HEK293 (cell line): ENCODE measurements around the gene TOMM70.

ENCODE experiments used
- CTCF ChIA-PET: fragments of 350-600 bp; formaldehyde crosslinking; extraction: SDS; loops from one replicate; lab custom pipeline; 2021; ENCODE audit warnings: antibody characterized with exemption; lab: Yijun Ruan, JAX
- POLR2A ChIA-PET: fragments of 300-600 bp; formaldehyde crosslinking; extraction: SDS; loops from one replicate; lab custom pipeline; 2020; ENCODE audit warnings: antibody characterized with exemption, inconsistent platforms; lab: Yijun Ruan, JAX
- H3K27ac ChIP-seq: fragments of 200-500 bp; sonication (Bioruptor generic); 2 replicates; pipeline ENCODE4 v1.5.1; 2014; ENCODE audit warnings: low read depth, low read length, control low read depth, inconsistent platforms; ENCODE audit errors: extremely low read depth
- H3K36me3 ChIP-seq, 2 experiments: fragments of 200-500 bp in 1 of 2; sonication (Bioruptor generic) in 1 of 2; 1 replicate in 1 of 2; 2 replicates in 1 of 2; pipeline ENCODE4 v1.5.1; 2014 to 2017; ENCODE audit warnings: inconsistent platforms in 2 of 2, low read length in 2 of 2; ENCODE audit not compliant: control insufficient read depth in 2 of 2, insufficient read depth in 1 of 2
- H3K4me1 ChIP-seq: fragments of 200-500 bp; sonication (Bioruptor generic); 2 replicates; pipeline ENCODE4 v1.5.1; 2014; ENCODE audit warnings: mild to moderate bottlenecking, low read length, inconsistent platforms; ENCODE audit not compliant: control insufficient read depth, insufficient read depth
- H3K4me3 ChIP-seq: 2 replicates; pipeline ENCODE4 v1.5.1; 2011; ENCODE audit warnings: low read depth, mild to moderate bottlenecking, control low read depth, low read length, moderate library complexity
- H3K9me3 ChIP-seq: fragments of 200-500 bp; sonication (Bioruptor generic); 2 replicates; pipeline ENCODE4 v1.5.1; 2014; ENCODE audit warnings: low read depth, low read length, inconsistent platforms; ENCODE audit not compliant: control insufficient read depth, insufficient read depth
- HOXC10 ChIP-seq: sonication (generic); formaldehyde crosslinking; IDR thresholded peaks from 2 replicates; pipeline ENCODE4 v1.8.1; 2023; ENCODE audit warnings: mild to moderate bottlenecking, missing genetic modification reagents
- KLF1 ChIP-seq: fragments of 450-650 bp; formaldehyde crosslinking; IDR thresholded peaks from 2 replicates; pipeline ENCODE4 v1.5.1; 2016; ENCODE audit warnings: missing biosample characterization, missing genetic modification characterization
- RBAK ChIP-seq: fragments of 450-650 bp; formaldehyde crosslinking; IDR thresholded peaks from 2 replicates; pipeline ENCODE4 v1.5.1; 2016; ENCODE audit warnings: missing biosample characterization, missing genetic modification characterization
- ZNF114 ChIP-seq: fragments of 450-650 bp; formaldehyde crosslinking; IDR thresholded peaks from 2 replicates; pipeline ENCODE4 v1.5.0; 2017; ENCODE audit warnings: missing biosample characterization, missing genetic modification characterization
- ZNF157 ChIP-seq: fragments of 450-650 bp; formaldehyde crosslinking; IDR thresholded peaks from 2 replicates; pipeline ENCODE4 v1.5.1; 2016; ENCODE audit warnings: missing biosample characterization, missing genetic modification characterization
- ZNF175 ChIP-seq: fragments of 450-650 bp; formaldehyde crosslinking; IDR thresholded peaks from 2 replicates; pipeline ENCODE4 v1.5.1; 2016; ENCODE audit warnings: missing biosample characterization, missing genetic modification characterization
- ZNF23 ChIP-seq: fragments of 450-650 bp; formaldehyde crosslinking; IDR thresholded peaks from 2 replicates; pipeline ENCODE4 v1.5.1; 2016; ENCODE audit warnings: missing biosample characterization, missing genetic modification characterization, borderline replicate concordance
- ZNF266 ChIP-seq: fragments of 450-650 bp; formaldehyde crosslinking; IDR thresholded peaks from 2 replicates; pipeline ENCODE4 v1.5.1; 2016; ENCODE audit warnings: missing biosample characterization, missing genetic modification characterization, low read depth
- ZNF280D ChIP-seq: fragments of 450-650 bp; formaldehyde crosslinking; IDR thresholded peaks from 2 replicates; pipeline ENCODE4 v1.5.1; 2016; ENCODE audit warnings: missing biosample characterization, missing genetic modification characterization
- ZNF48 ChIP-seq: fragments of 450-650 bp; formaldehyde crosslinking; IDR thresholded peaks from 2 replicates; pipeline ENCODE4 v1.5.1; 2016; ENCODE audit warnings: missing biosample characterization, missing genetic modification characterization
- ZNF600 ChIP-seq: fragments of 450-650 bp; formaldehyde crosslinking; IDR thresholded peaks from 2 replicates; pipeline ENCODE4 v1.5.1; 2016; ENCODE audit warnings: missing biosample characterization, missing genetic modification characterization
- ZNF610 ChIP-seq: fragments of 450-650 bp; formaldehyde crosslinking; IDR thresholded peaks from 2 replicates; pipeline ENCODE4 v1.5.1; 2016; ENCODE audit warnings: missing biosample characterization, missing genetic modification characterization, borderline replicate concordance
- ZNF621 ChIP-seq: fragments of 450-650 bp; formaldehyde crosslinking; IDR thresholded peaks from 2 replicates; pipeline ENCODE4 v1.5.1; 2017; ENCODE audit warnings: missing biosample characterization, missing genetic modification characterization
- ZNF624 ChIP-seq: fragments of 450-650 bp; formaldehyde crosslinking; IDR thresholded peaks from 2 replicates; pipeline ENCODE4 v1.5.1; 2017; ENCODE audit warnings: missing biosample characterization, missing genetic modification characterization
- ZNF639 ChIP-seq: fragments of 450-650 bp; formaldehyde crosslinking; IDR thresholded peaks from 2 replicates; pipeline ENCODE4 v1.5.1; 2016; ENCODE audit warnings: missing biosample characterization, missing genetic modification characterization
- ZNF645 ChIP-seq: fragments of 450-650 bp; formaldehyde crosslinking; IDR thresholded peaks from 2 replicates; pipeline ENCODE4; 2016; ENCODE audit warnings: missing biosample characterization, missing genetic modification characterization
- ZNF654 ChIP-seq: fragments of 450-650 bp; formaldehyde crosslinking; IDR thresholded peaks from 2 replicates; pipeline ENCODE4 v1.5.1; 2016; ENCODE audit warnings: low read depth, missing biosample characterization, missing genetic modification characterization
- ZNF664 ChIP-seq: fragments of 450-650 bp; formaldehyde crosslinking; IDR thresholded peaks from 2 replicates; pipeline ENCODE4 v1.5.1; 2016; ENCODE audit warnings: missing biosample characterization, missing genetic modification characterization
- ZNF791 ChIP-seq: fragments of 450-650 bp; formaldehyde crosslinking; IDR thresholded peaks from 2 replicates; pipeline ENCODE4 v1.5.1; 2016; ENCODE audit warnings: missing biosample characterization, missing genetic modification characterization
- ZNF837 ChIP-seq: fragments of 450-650 bp; formaldehyde crosslinking; IDR thresholded peaks from 2 replicates; pipeline ENCODE4 v1.5.1; 2016; ENCODE audit warnings: missing biosample characterization, missing genetic modification characterization
- TF ChIP-seq, protein P1 (sequence below): fragments of 450-650 bp; formaldehyde crosslinking; IDR thresholded peaks from 2 replicates; pipeline ENCODE4 v1.5.0; 2017; ENCODE audit warnings: missing biosample characterization, missing genetic modification characterization, borderline replicate concordance
- TF ChIP-seq, protein P2 (sequence below): fragments of 450-650 bp; formaldehyde crosslinking; IDR thresholded peaks from 2 replicates; pipeline ENCODE4 v1.5.1; 2017; ENCODE audit warnings: missing biosample characterization, missing genetic modification characterization
- TF ChIP-seq, protein P3 (sequence below): fragments of 450-650 bp; formaldehyde crosslinking; IDR thresholded peaks from 2 replicates; pipeline ENCODE4 v1.5.1; 2017; ENCODE audit warnings: missing biosample characterization, missing genetic modification characterization

The TOMM70 gene

GRCh38 chr3:100368441-100368840 lies 32.4 kb downstream of the TOMM70 start:
- H3K4me3 ChIP-seq, result no peak overlapping the region
- ChIA-PET CTCF (interaction anchor here (0.9 kb wide), 1 partner anchor 20 kb away, joined by 3 read pairs; no protein-coding TSS in a partner anchor), POLR2A (no interaction called here)
- no peak for TF ChIP-seq ZNF621
- TF ChIP-seq ZNF23 (tag by site-specific recombination), result no peak
- no peak for TF ChIP-seq ZNF175
- TF ChIP-seq, protein P1, sequence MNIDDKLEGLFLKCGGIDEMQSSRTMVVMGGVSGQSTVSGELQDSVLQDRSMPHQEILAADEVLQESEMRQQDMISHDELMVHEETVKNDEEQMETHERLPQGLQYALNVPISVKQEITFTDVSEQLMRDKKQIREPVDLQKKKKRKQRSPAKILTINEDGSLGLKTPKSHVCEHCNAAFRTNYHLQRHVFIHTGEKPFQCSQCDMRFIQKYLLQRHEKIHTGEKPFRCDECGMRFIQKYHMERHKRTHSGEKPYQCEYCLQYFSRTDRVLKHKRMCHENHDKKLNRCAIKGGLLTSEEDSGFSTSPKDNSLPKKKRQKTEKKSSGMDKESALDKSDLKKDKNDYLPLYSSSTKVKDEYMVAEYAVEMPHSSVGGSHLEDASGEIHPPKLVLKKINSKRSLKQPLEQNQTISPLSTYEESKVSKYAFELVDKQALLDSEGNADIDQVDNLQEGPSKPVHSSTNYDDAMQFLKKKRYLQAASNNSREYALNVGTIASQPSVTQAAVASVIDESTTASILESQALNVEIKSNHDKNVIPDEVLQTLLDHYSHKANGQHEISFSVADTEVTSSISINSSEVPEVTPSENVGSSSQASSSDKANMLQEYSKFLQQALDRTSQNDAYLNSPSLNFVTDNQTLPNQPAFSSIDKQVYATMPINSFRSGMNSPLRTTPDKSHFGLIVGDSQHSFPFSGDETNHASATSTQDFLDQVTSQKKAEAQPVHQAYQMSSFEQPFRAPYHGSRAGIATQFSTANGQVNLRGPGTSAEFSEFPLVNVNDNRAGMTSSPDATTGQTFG (tag by site-specific recombination), result no peak
- no peak for TF ChIP-seq ZNF157 (tag by site-specific recombination)
- no peak for TF ChIP-seq ZNF645 (tag by site-specific recombination)
- TF ChIP-seq RBAK (tag by site-specific recombination), result no peak
- no peak for TF ChIP-seq ZNF837 (tag by site-specific recombination)
- no peak for TF ChIP-seq ZNF664
- TF ChIP-seq, protein P2, sequence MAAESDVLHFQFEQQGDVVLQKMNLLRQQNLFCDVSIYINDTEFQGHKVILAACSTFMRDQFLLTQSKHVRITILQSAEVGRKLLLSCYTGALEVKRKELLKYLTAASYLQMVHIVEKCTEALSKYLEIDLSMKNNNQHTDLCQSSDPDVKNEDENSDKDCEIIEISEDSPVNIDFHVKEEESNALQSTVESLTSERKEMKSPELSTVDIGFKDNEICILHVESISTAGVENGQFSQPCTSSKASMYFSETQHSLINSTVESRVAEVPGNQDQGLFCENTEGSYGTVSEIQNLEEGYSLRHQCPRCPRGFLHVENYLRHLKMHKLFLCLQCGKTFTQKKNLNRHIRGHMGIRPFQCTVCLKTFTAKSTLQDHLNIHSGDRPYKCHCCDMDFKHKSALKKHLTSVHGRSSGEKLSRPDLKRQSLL (tag by site-specific recombination), result no peak
- TF ChIP-seq ZNF280D (tag by site-specific recombination), result no peak
- no peak for TF ChIP-seq ZNF654 (tag by site-specific recombination)
- TF ChIP-seq, protein P3, sequence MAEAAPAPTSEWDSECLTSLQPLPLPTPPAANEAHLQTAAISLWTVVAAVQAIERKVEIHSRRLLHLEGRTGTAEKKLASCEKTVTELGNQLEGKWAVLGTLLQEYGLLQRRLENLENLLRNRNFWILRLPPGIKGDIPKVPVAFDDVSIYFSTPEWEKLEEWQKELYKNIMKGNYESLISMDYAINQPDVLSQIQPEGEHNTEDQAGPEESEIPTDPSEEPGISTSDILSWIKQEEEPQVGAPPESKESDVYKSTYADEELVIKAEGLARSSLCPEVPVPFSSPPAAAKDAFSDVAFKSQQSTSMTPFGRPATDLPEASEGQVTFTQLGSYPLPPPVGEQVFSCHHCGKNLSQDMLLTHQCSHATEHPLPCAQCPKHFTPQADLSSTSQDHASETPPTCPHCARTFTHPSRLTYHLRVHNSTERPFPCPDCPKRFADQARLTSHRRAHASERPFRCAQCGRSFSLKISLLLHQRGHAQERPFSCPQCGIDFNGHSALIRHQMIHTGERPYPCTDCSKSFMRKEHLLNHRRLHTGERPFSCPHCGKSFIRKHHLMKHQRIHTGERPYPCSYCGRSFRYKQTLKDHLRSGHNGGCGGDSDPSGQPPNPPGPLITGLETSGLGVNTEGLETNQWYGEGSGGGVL (tag by site-specific recombination), result no peak
- TF ChIP-seq ZNF266 (tag by site-specific recombination), result no peak
- TF ChIP-seq ZNF624 (tag by site-specific recombination), result no peak
- TF ChIP-seq HOXC10, result no peak
- H3K27ac ChIP-seq, result no peak overlapping the region
- H3K36me3 ChIP-seq, result peaks cover 25 to 91% of the 10 kb centered on the region in 2 experiments
- H3K9me3 ChIP-seq, result no peaks in the 10 kb centered on the region
- H3K4me1 ChIP-seq, result no peaks in the 10 kb centered on the region

GRCh38 chr3:100366424-100366823 lies 34.5 kb downstream of the TOMM70 start:
- CTCF ChIA-PET, result no interaction called here
- H3K27ac ChIP-seq, result no peak overlapping the region
- no peak overlapping the region for H3K4me3 ChIP-seq
- H3K36me3 ChIP-seq, result peaks cover 19 to 91% of the 10 kb centered on the region in 2 experiments; a peak in 2 of 3 replicates
- no peaks in the 10 kb centered on the region for H3K9me3 ChIP-seq
- POLR2A ChIA-PET, result no interaction called here
- no peaks in the 10 kb centered on the region for H3K4me1 ChIP-seq
- TF ChIP-seq KLF1 (tag by site-specific recombination), result no peak
- no peak for TF ChIP-seq ZNF791 (tag by site-specific recombination)
- TF ChIP-seq, protein P3 (tag by site-specific recombination), result no peak
- TF ChIP-seq ZNF610 (tag by site-specific recombination), result no peak
- TF ChIP-seq ZNF600 (tag by site-specific recombination), result no peak
- no peak for TF ChIP-seq ZNF639 (tag by site-specific recombination)
- no peak for TF ChIP-seq ZNF114
- TF ChIP-seq ZNF48, result no peak
